Endothelial cell of umbilical vein (primary cell): ENCODE data around the gene C3orf85.

Experiments used
- EZH2 ChIP-seq: IDR thresholded peaks from 2 replicates; pipeline ENCODE4 v1.6.1; 2012; ENCODE audit warnings: borderline replicate concordance, low read depth, mild to moderate bottlenecking, moderate library complexity, low read length, inconsistent platforms; ENCODE audit not compliant: severe bottlenecking
- FOS ChIP-seq: IDR thresholded peaks from 2 replicates; pipeline ENCODE4 v1.6.1; 2011; ENCODE audit warnings: mild to moderate bottlenecking, low read length, moderate library complexity, borderline replicate concordance; ENCODE audit not compliant: insufficient read depth
- GATA2 ChIP-seq: IDR thresholded peaks from 2 replicates; pipeline ENCODE4 v1.7.0; 2011; ENCODE audit warnings: low read depth, mild to moderate bottlenecking, moderate library complexity, mixed read lengths, low read length; ENCODE audit not compliant: insufficient read length, insufficient read depth
- JUN ChIP-seq: IDR thresholded peaks from 2 replicates; pipeline ENCODE4 v1.6.1; 2011; ENCODE audit warnings: borderline replicate concordance, low read depth; ENCODE audit not compliant: insufficient read length, insufficient read depth
- MYC ChIP-seq: IDR thresholded peaks from one replicate; pipeline ENCODE4 v1.6.1; 2011; ENCODE audit warnings: mild to moderate bottlenecking, low read depth, low read length
- POLR2A ChIP-seq: IDR thresholded peaks from 2 replicates; pipeline ENCODE4 v1.6.1; 2012; ENCODE audit warnings: low read depth, mild to moderate bottlenecking, control low read depth, low read length
- POLR2AphosphoS5 ChIP-seq: IDR thresholded peaks from 2 replicates; pipeline ENCODE4 v1.6.1; 2012; ENCODE audit warnings: low read depth, mild to moderate bottlenecking, control low read depth, low read length, moderate library complexity; ENCODE audit not compliant: insufficient read depth
- TF ChIP-seq, protein P1 (sequence below), 2 donors: IDR thresholded peaks; 1 replicate in 1 of 2; 2 replicates in 1 of 2; pipeline ENCODE4 v1.5.1; 2011; ENCODE audit warnings: low read length in 2 of 2, mild to moderate bottlenecking in 2 of 2, moderate library complexity in 2 of 2, control low read depth in 1 of 2, inconsistent platforms in 1 of 2, low read depth in 1 of 2; ENCODE audit not compliant: insufficient read depth in 1 of 2; ENCODE audit errors: extremely low read depth in 1 of 2
- TF ChIP-seq, protein P2 (sequence below): IDR thresholded peaks from 2 replicates; pipeline ENCODE4 v1.6.1; 2011; ENCODE audit not compliant: insufficient read depth, insufficient read length

DNA sequence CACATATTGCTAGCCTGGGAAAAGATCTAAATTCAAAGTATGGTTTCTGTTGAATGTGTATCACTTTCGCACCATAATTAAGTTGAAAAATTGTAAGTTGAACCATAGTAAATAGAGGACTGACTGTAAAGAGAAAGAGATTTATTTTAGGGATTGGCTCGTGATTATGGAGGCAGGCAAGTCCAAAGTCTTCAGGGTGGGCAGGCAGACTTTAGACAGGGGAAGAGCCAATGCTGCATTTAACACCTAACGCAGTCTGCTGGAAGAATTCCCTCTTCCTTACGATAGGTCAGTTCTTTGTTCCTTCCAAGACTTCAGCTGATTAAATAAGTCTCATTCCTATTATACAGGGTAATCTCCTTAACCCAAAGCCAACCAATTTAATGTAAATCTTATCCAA is 15.8 kb downstream of the C3orf85 start:
- TF ChIP-seq POLR2AphosphoS5 (no peak), EZH2 (no peak), POLR2A (no peak), JUN (no peak), GATA2 (no peak), MYC (no peak), FOS (no peak)
- TF ChIP-seq, protein P1, sequence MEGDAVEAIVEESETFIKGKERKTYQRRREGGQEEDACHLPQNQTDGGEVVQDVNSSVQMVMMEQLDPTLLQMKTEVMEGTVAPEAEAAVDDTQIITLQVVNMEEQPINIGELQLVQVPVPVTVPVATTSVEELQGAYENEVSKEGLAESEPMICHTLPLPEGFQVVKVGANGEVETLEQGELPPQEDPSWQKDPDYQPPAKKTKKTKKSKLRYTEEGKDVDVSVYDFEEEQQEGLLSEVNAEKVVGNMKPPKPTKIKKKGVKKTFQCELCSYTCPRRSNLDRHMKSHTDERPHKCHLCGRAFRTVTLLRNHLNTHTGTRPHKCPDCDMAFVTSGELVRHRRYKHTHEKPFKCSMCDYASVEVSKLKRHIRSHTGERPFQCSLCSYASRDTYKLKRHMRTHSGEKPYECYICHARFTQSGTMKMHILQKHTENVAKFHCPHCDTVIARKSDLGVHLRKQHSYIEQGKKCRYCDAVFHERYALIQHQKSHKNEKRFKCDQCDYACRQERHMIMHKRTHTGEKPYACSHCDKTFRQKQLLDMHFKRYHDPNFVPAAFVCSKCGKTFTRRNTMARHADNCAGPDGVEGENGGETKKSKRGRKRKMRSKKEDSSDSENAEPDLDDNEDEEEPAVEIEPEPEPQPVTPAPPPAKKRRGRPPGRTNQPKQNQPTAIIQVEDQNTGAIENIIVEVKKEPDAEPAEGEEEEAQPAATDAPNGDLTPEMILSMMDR (IDR thresholded peaks at IDR 0.05; ENCODE audit: extremely low read depth in 1 of 2, insufficient read depth in 1 of 2, low read depth in 1 of 2, low read length in 2 of 2), result no peak
- TF ChIP-seq, protein P2, sequence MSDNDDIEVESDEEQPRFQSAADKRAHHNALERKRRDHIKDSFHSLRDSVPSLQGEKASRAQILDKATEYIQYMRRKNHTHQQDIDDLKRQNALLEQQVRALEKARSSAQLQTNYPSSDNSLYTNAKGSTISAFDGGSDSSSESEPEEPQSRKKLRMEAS, result no peak
